Measurements from ENCODE around the gene COX7A2L.
"Not testable (repeated sequence)": the region's sequence is repeated elsewhere in the genome, so short reads cannot be mapped to it uniquely, and the experiment has no call there.

COX7A2L gene

GRCh38 chr2:42368817-42369531 is 8.0 kb upstream of the COX7A2L start:
- DNase-seq (ENCODE audit: low read depth in 3 of 3, low spot score in 1 of 3): no peak

- DNase-seq (ENCODE audit: low read depth in 3 of 3, low spot score in 1 of 3): no peak
Observed at GRCh38 chr2:42367835-42368234, 6.8 kb upstream of the COX7A2L start.

GRCh38 chr2:42366411-42366810 is 5.4 kb upstream of the COX7A2L start:
- DNase-seq (ENCODE audit: low read depth in 3 of 3, low spot score in 1 of 3): no peak

- no peak for DNase-seq (ENCODE audit: low read depth in 3 of 3, low spot score in 1 of 3)
Observed at GRCh38 chr2:42364658-42365057, 3.6 kb upstream of the COX7A2L start.

- DNase-seq (ENCODE audit: low read depth in 3 of 3, low spot score in 1 of 3): no peak
Observed at GRCh38 chr2:42363413-42363812, 2.4 kb upstream of the COX7A2L start.

- no peak for DNase-seq (ENCODE audit: low read depth in 3 of 3, low spot score in 1 of 3)
Observed at GRCh38 chr2:42361728-42362283, 789 bp upstream of the COX7A2L start.

GRCh38 chr2:42360493-42360889 is 526 bp downstream of the COX7A2L start:
- no peak for DNase-seq (ENCODE audit: low read depth in 3 of 3, low spot score in 1 of 3)

GRCh38 chr2:42359965-42360483 is 993 bp downstream of the COX7A2L start:
- DNase-seq (ENCODE audit: low read depth in 3 of 3, low spot score in 1 of 3): no peak

GRCh38 chr2:42359304-42359964 is 1.6 kb downstream of the COX7A2L start:
- DNase-seq (ENCODE audit: low read depth in 3 of 3, low spot score in 1 of 3): no peak

GRCh38 chr2:42353792-42354429 is 7.1 kb downstream of the COX7A2L start:
- DNase-seq (ENCODE audit: low read depth in 3 of 3, low spot score in 1 of 3): no peak

GRCh38 chr2:42351864-42352263 is 9.2 kb downstream of the COX7A2L start:
- no peak for DNase-seq (ENCODE audit: low read depth in 3 of 3, low spot score in 1 of 3)

- no peak for DNase-seq (ENCODE audit: low read depth in 3 of 3, low spot score in 1 of 3)
Observed at GRCh38 chr2:42350434-42351063, 10.5 kb downstream of the COX7A2L start.

- DNase-seq (ENCODE audit: low read depth in 3 of 3, low spot score in 1 of 3): no peak
Observed at GRCh38 chr2:42348113-42348805, 12.8 kb downstream of the COX7A2L start.

GRCh38 chr2:42347518-42347917 is 13.5 kb downstream of the COX7A2L start:
- not testable (repeated sequence) for DNase-seq (ENCODE audit: low read depth in 3 of 3, low spot score in 1 of 3)

- not testable (repeated sequence) for DNase-seq (ENCODE audit: low read depth in 3 of 3, low spot score in 1 of 3)
Observed at GRCh38 chr2:42346856-42347255, 14.2 kb downstream of the COX7A2L start.

- DNase-seq (ENCODE audit: low read depth in 3 of 3, low spot score in 1 of 3): no peak
Observed at GRCh38 chr2:42345986-42346385, 15.0 kb downstream of the COX7A2L start.

GRCh38 chr2:42342795-42343241 is 18.2 kb downstream of the COX7A2L start:
- DNase-seq (ENCODE audit: low read depth in 3 of 3, low spot score in 1 of 3): no peak

- no peak for DNase-seq (ENCODE audit: low read depth in 3 of 3, low spot score in 1 of 3)
Observed at GRCh38 chr2:42342061-42342794, 18.8 kb downstream of the COX7A2L start.

GRCh38 chr2:42340938-42341636 is 19.9 kb downstream of the COX7A2L start:
- DNase-seq (ENCODE audit: low read depth in 3 of 3, low spot score in 1 of 3): no peak

All from stimulated activated CD4-positive, alpha-beta T cell treated with anti-CD3 and anti-CD28 coated beads, TNF-alpha, amount 100 ng/mL, for 1 hour (primary cell).